AG04450 (cell line): ENCODE data around the gene SETD1A. TPM values are rescaled to one million over a fixed set of nuclear protein-coding genes. Genes with fewer than 3 reads are reported as not detected.
"Not testable (repeated sequence)": the region's sequence is repeated elsewhere in the genome, so short reads cannot be mapped to it uniquely, and the experiment has no call there.

Source experiments
- CTCF ChIA-PET: fragments of 300-600, 350-600 bp; formaldehyde crosslinking; extraction: SDS; loops from one replicate; lab custom pipeline; 2022; ENCODE audit warnings: antibody characterized with exemption, inconsistent platforms; lab: Charles Lee
- POLR2A ChIA-PET: fragments of 350-600 bp; formaldehyde crosslinking; extraction: SDS; loops from one replicate; lab custom pipeline; 2021; ENCODE audit warnings: antibody characterized with exemption, inconsistent platforms; lab: Yijun Ruan, JAX
- DNase-seq: peaks from one replicate; pipeline ENCODE4 v3.0.0-alpha.2; 2011; ENCODE audit warnings: low read depth, low spot score
- H3K27ac ChIP-seq: one replicate; pipeline ENCODE4 v1.5.1; 2012; ENCODE audit warnings: low read depth, low read length, control low read depth
- H3K27me3 ChIP-seq: one replicate; pipeline ENCODE4 v1.6.0; 2012; ENCODE audit warnings: low read length; ENCODE audit not compliant: control insufficient read depth, insufficient read depth
- H3K4me3 ChIP-seq: 2 replicates; pipeline ENCODE4 v1.5.1; 2011; ENCODE audit warnings: mild to moderate bottlenecking, low read depth, low read length, control low read depth
- H3K9me3 ChIP-seq: 2 replicates; pipeline ENCODE4 v1.5.1; 2012; ENCODE audit warnings: low read length; ENCODE audit not compliant: control insufficient read depth, insufficient read depth
- CTCF ChIP-seq: IDR thresholded peaks from 2 replicates; pipeline ENCODE4 v1.5.1; 2011; ENCODE audit warnings: low read depth, low read length, control low read depth, inconsistent platforms
- polyA plus RNA-seq: library from polyadenylated mRNA; depleted of rRNA; stranded (reverse); fragments of >200 nt; gene quantifications from 2 replicates; pipeline ENCODE4 v1.2.3, GENCODE V29; 2011

The SETD1A gene
- polyA plus RNA-seq, 1 experiment = 1.1 TPM

- Histone ChIP-seq H3K27ac (no peak overlapping the region), H3K4me3 (no peak overlapping the region), H3K9me3 (no peaks in the 10 kb centered on the region), H3K27me3 (peaks cover 5% of the 10 kb centered on the region)
- POLR2A ChIA-PET = no interaction called here
- CTCF ChIA-PET = interaction anchor here (0.6 kb wide), 1 partner anchor 430 kb away, joined by 8 read pairs; no protein-coding TSS in a partner anchor
- no peak for TF ChIP-seq CTCF
- no peak for DNase-seq
Observed at GRCh38 chr16:31016018-31016417, 58.5 kb downstream of the SETD1A start.

GRCh38 chr16:31017756-31018155 lies 60.2 kb downstream of the SETD1A start:
- DNase-seq, CTCF ChIA-PET: not testable (repeated sequence)

GRCh38 chr16:31020536-31020935 lies 63.0 kb downstream of the SETD1A start:
- DNase-seq = no peak
- Histone ChIP-seq H3K9me3 (no peaks in the 10 kb centered on the region), H3K27me3 (no peaks in the 10 kb centered on the region), H3K27ac (no peak overlapping the region), H3K4me3 (no peak overlapping the region)
- no peak for TF ChIP-seq CTCF
- ChIA-PET CTCF (no interaction called here), POLR2A (interaction anchor here (0.6 kb wide), 1 partner anchor 160 kb away, joined by 4 read pairs; no protein-coding TSS in a partner anchor)

More at GRCh38 chr16:31017756-31018155, 60.2 kb downstream of the SETD1A start:
- H3K27me3 ChIP-seq, POLR2A ChIA-PET, H3K9me3 ChIP-seq, H3K4me3 ChIP-seq, H3K27ac ChIP-seq: not testable (repeated sequence)

- DNase-seq = no peak
- no peak overlapping the region for H3K4me3 ChIP-seq
- TF ChIP-seq CTCF = no peak
- no peaks in the 10 kb centered on the region for H3K9me3 ChIP-seq
- ChIA-PET CTCF (interaction anchor here (1.0 kb wide), 1 partner anchor 46 kb away, joined by 3 read pairs; no protein-coding TSS in a partner anchor), POLR2A (interaction anchor here (0.7 kb wide), 1 partner anchor 37 kb away, joined by 3 read pairs; no protein-coding TSS in a partner anchor)
- H3K27me3 ChIP-seq = no peaks in the 10 kb centered on the region
- no peak overlapping the region for H3K27ac ChIP-seq
Observed at GRCh38 chr16:31022544-31023251, 65.1 kb downstream of the SETD1A start.

- Histone ChIP-seq H3K9me3 (no peaks in the 10 kb centered on the region), H3K27ac (no peak overlapping the region), H3K27me3 (no peaks in the 10 kb centered on the region), H3K4me3 (no peak overlapping the region)
- DNase-seq = no peak
- no peak for TF ChIP-seq CTCF
- POLR2A ChIA-PET = interaction anchor here (0.7 kb wide), 1 partner anchor 36 kb away, joined by 3 read pairs; no protein-coding TSS in a partner anchor
- CTCF ChIA-PET = interaction anchor here (1.0 kb wide), 1 partner anchor 46 kb away, joined by 3 read pairs; no protein-coding TSS in a partner anchor
Observed at GRCh38 chr16:31023252-31023602, 65.7 kb downstream of the SETD1A start.
